CD4-positive, alpha-beta T cell (primary cell): ENCODE results near the gene CEP250. TPM values are rescaled to one million over a fixed set of nuclear protein-coding genes. Genes with fewer than 3 reads are reported as not detected.

ENCODE experiments used
- ATAC-seq: fragments of 200-7000 bp; cut with Tn5 transposase; one replicate; pipeline ENCODE4 v1.10.0; 2022; ENCODE audit warnings: mild to moderate bottlenecking; ENCODE audit not compliant: poor library complexity
- CTCF ChIA-PET: fragments of 350-600 bp; sonication (Branson Sonifier 250); formaldehyde crosslinking; loops from one replicate; lab custom pipeline; 2021; ENCODE audit warnings: antibody characterized with exemption, inconsistent platforms; lab: Charles Lee
- POLR2A ChIA-PET: fragments of 350-600 bp; sonication (Branson Sonifier 250); formaldehyde crosslinking; loops from one replicate; lab custom pipeline; 2021; ENCODE audit warnings: antibody characterized with exemption, inconsistent platforms; lab: Charles Lee
- DNase-seq, 14 experiments: peaks; one replicate each; pipeline ENCODE4 v3.0.0-alpha.2; 2013 to 2020; ENCODE audit warnings: mixed read lengths in 2 of 14
- H3K27ac ChIP-seq, 2 donors: one replicate each; pipeline versions ENCODE4 v1.5.1 to v1.7.0; 2013; ENCODE audit warnings: low read length in 2 of 2, low read depth in 1 of 2, mild to moderate bottlenecking in 1 of 2
- H3K27me3 ChIP-seq, 2 experiments: 1 replicate in 1 of 2; 2 replicates in 1 of 2; pipeline versions ENCODE4 v1.6.1 to v1.7.0; 2013; ENCODE audit warnings: low read length in 2 of 2, control low read depth in 1 of 2, mild to moderate bottlenecking in 1 of 2, moderate library complexity in 1 of 2; ENCODE audit not compliant: insufficient read depth in 2 of 2, control insufficient read depth in 1 of 2
- H3K36me3 ChIP-seq: one replicate; pipeline ENCODE4 v1.6.1; 2013; ENCODE audit warnings: low read length, control low read depth; ENCODE audit not compliant: insufficient read depth
- H3K4me1 ChIP-seq: one replicate; pipeline ENCODE4 v1.6.1; 2013; ENCODE audit warnings: low read length, control low read depth; ENCODE audit not compliant: insufficient read depth
- H3K4me3 ChIP-seq: one replicate; pipeline ENCODE4 v1.5.1; 2013; ENCODE audit warnings: mild to moderate bottlenecking, low read length, moderate library complexity
- H3K9me3 ChIP-seq, 2 experiments: 1 replicate in 1 of 2; 2 replicates in 1 of 2; pipeline versions ENCODE4 v1.6.1 to v1.7.0; 2013; ENCODE audit warnings: low read length in 2 of 2, mild to moderate bottlenecking in 2 of 2, control low read depth in 1 of 2, moderate library complexity in 1 of 2; ENCODE audit not compliant: control insufficient read depth in 1 of 2, insufficient read depth in 1 of 2
- H3K27ac Mint-ChIP-seq: one replicate; pipeline ENCODE4 v1.8.0; 2020; ENCODE audit warnings: mixed read lengths
- H3K27me3 Mint-ChIP-seq: one replicate; pipeline ENCODE4 v1.8.0; 2021; ENCODE audit warnings: mixed read lengths
- H3K36me3 Mint-ChIP-seq: one replicate; pipeline ENCODE4 v1.8.0; 2021; ENCODE audit warnings: low read depth, mixed read lengths
- H3K4me1 Mint-ChIP-seq: one replicate; pipeline ENCODE4 v1.8.0; 2021; ENCODE audit warnings: low read depth, mixed read lengths
- H3K4me3 Mint-ChIP-seq: one replicate; pipeline ENCODE4 v1.8.0; 2020; ENCODE audit warnings: mild to moderate bottlenecking, mixed read lengths
- H3K9me3 Mint-ChIP-seq: one replicate; pipeline ENCODE4 v1.8.0; 2020; ENCODE audit warnings: mixed read lengths
- intact Hi-C, 2 experiments: fragments of 100-400 bp; cut with DNase I in 1 of 2; cut with micrococcal nuclease in 1 of 2; formaldehyde crosslinking; loops; one replicate each; pipeline versions ENCODE4 v1.15.1 to v1.9.0; 2023 to 2025; cut with DNase I, micrococcal nuclease
- total RNA-seq, 174 experiments: library from RNA in 2 of 174; stranded (reverse) in 2 of 174; gene quantifications; one replicate each; pipeline ENCODE4 v1.2.3 and lab custom pipeline; 2021 to 2026
- TF ChIP-seq, protein P1 (sequence below): fragments of 200-600 bp; IDR thresholded peaks from one replicate; pipeline ENCODE4 v1.8.0; 2022; ENCODE audit warnings: antibody characterized with exemption, mild to moderate bottlenecking

The CEP250 gene
- total RNA-seq, 2 experiments from 2014 or later = 27.6 to 33.1 TPM

DNA sequence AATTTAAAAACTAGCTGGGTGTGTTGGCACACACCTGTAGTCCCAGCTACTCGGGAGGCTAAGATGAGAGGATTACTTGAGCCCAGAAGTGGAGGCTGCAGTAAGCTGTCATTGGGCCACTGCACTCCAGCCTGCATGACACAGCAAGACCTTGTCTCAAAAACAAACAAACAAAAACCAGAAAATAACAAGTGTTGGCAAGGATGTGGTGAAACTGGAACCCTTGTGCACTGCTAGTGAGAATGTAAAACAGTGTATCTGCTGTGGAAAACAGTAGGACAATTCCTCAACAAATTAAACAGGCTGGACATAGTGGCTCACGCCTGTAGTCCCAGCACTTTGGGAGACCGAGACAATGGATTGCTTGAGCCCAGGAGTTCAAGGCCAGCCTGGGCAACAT, 47.1 kb upstream of the CEP250 start:
- Histone ChIP-seq H3K36me3 (peaks cover 28% of the 10 kb centered on the region), H3K4me1 (peaks cover 23% of the 10 kb centered on the region), H3K27me3 (no peaks in the 10 kb centered on the region), H3K27ac (no peak overlapping the region), H3K4me3 (no peak overlapping the region), H3K9me3 (peaks cover 4 to 10% of the 10 kb centered on the region in 2 experiments)
- no peak for ATAC-seq
- Mint-ChIP-seq H3K27ac (no peak overlapping the region), H3K4me1 (peaks cover 34% of the 10 kb centered on the region), H3K4me3 (no peak overlapping the region), H3K27me3 (no peaks in the 10 kb centered on the region), H3K9me3 (peaks cover 6% of the 10 kb centered on the region), H3K36me3 (peaks cover 65% of the 10 kb centered on the region)
- TF ChIP-seq, protein P1, sequence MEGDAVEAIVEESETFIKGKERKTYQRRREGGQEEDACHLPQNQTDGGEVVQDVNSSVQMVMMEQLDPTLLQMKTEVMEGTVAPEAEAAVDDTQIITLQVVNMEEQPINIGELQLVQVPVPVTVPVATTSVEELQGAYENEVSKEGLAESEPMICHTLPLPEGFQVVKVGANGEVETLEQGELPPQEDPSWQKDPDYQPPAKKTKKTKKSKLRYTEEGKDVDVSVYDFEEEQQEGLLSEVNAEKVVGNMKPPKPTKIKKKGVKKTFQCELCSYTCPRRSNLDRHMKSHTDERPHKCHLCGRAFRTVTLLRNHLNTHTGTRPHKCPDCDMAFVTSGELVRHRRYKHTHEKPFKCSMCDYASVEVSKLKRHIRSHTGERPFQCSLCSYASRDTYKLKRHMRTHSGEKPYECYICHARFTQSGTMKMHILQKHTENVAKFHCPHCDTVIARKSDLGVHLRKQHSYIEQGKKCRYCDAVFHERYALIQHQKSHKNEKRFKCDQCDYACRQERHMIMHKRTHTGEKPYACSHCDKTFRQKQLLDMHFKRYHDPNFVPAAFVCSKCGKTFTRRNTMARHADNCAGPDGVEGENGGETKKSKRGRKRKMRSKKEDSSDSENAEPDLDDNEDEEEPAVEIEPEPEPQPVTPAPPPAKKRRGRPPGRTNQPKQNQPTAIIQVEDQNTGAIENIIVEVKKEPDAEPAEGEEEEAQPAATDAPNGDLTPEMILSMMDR = no peak
- DNase-seq = no peak
- ChIA-PET CTCF (no interaction called here), POLR2A (no interaction called here)
- intact Hi-C loops = no loop called here

DNA sequence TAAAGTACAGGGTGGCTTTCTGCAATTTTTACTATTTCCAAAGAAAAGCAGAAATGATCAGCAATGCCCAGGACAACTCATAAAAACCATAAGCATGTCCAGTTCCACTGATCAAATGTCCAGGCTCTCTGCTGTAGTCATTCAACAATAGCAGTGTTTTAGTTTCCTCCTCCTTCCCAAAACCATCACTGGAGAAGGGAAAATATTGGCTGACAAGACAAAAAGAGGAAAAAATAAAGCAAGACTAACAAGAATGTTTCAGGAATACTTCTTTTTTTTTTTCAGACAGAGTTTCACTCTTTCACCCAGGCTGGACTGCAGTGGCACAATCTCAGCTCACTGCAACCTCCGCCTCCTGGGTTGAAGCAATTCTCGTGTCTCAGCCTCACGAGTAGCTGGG, 45.9 kb upstream of the CEP250 start:
- ATAC-seq (no peak), DNase-seq (no peak)
- ChIA-PET POLR2A (no interaction called here), CTCF (no interaction called here)
- Histone ChIP-seq H3K27ac (no peak overlapping the region), H3K27me3 (no peaks in the 10 kb centered on the region), H3K36me3 (peaks cover 28% of the 10 kb centered on the region), H3K4me1 (peaks cover 22% of the 10 kb centered on the region), H3K4me3 (no peak overlapping the region), H3K9me3 (peaks cover 4 to 10% of the 10 kb centered on the region in 2 experiments)
- Mint-ChIP-seq H3K9me3 (peaks cover 6% of the 10 kb centered on the region), H3K27me3 (no peaks in the 10 kb centered on the region), H3K4me3 (no peak overlapping the region), H3K27ac (no peak overlapping the region), H3K36me3 (peaks cover 60% of the 10 kb centered on the region), H3K4me1 (peaks cover 33% of the 10 kb centered on the region)
- intact Hi-C loops = no loop called here
- TF ChIP-seq, protein P1 = no peak

DNA sequence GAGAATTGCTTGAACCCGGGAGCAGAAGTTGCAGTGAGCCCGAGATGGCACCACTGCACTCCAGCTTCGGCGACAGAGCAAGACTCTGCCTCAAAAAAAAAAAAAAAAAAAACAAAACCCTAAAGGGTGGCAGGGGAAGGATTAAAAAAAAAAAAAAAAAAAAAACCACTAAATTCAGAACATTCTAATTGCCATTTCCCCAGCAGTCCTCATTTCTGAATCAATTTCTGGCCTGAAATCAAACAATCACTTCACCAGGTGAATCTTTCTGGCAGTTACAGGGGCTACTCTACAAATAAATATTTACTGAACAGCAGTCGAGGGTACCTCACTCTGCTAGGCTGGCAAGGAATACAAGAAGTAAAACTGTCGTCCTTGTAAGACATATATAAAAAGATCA, 44.8 kb upstream of the CEP250 start:
- no peak for ATAC-seq
- H3K9me3 Mint-ChIP-seq = peaks cover 6% of the 10 kb centered on the region
- Histone ChIP-seq H3K36me3 (peaks cover 25% of the 10 kb centered on the region), H3K27ac (no peak overlapping the region), H3K9me3 (peaks cover 2 to 8% of the 10 kb centered on the region in 2 experiments), H3K4me3 (no peak overlapping the region), H3K27me3 (no peaks in the 10 kb centered on the region), H3K4me1 (peaks cover 17% of the 10 kb centered on the region)
- peaks cover 49% of the 10 kb centered on the region for H3K36me3 Mint-ChIP-seq
- ChIA-PET POLR2A (interaction anchor here (1.2 to 2.3 kb wide), 4 partner anchors 8 to 1417 kb away, joined by 3 to 20 read pairs (median 9); partner anchors contain the start of genes CEP250, MMP24OS and RALY), CTCF (interaction anchor here (1.7 kb wide), 1 partner anchor 37 kb away, joined by 4 read pairs; no protein-coding TSS in a partner anchor)
- H3K4me3 Mint-ChIP-seq = peak overlapping the region; percentile 96
- TF ChIP-seq, protein P1 = no peak
- H3K4me1 Mint-ChIP-seq = peaks cover 23% of the 10 kb centered on the region
- DNase-seq = no peak
- intact Hi-C loops = loop anchor here (5.0 kb wide), 5 partner anchors 132 to 827 kb away; partner anchors contain the start of genes AAR2 (in 1 of the 2), EDEM2 (in 1 of the 2), ERGIC3 (in 1 of the 2) and SCAND1 (in 1 of the 2)
- no peaks in the 10 kb centered on the region for H3K27me3 Mint-ChIP-seq
- H3K27ac Mint-ChIP-seq = peak overlapping the region; percentile 90
